ENCODE measurements around the gene MAPKAP1. TPM values are rescaled to one million over a fixed set of nuclear protein-coding genes. Genes with fewer than 3 reads are reported as not detected.
"Not testable (repeated sequence)": the region's sequence is repeated elsewhere in the genome, so short reads cannot be mapped to it uniquely, and the experiment has no call there.

MAPKAP1 gene
- total RNA-seq, 1 donor from 2014 or later, result 127 TPM

- Histone ChIP-seq H3K4me1 (peaks cover 9% of the 10 kb centered on the region), H3K4me3 (no peak overlapping the region), H3K9me3 (replicated peaks) (no peaks in the 10 kb centered on the region), H3K27me3 (ENCODE audit: low read depth) (no peaks in the 10 kb centered on the region), H3K27ac (replicated peaks) (no peak overlapping the region), H3K36me3 (peaks cover 5% of the 10 kb centered on the region)
- DNase-seq, result no peak
- intact Hi-C loops (cut with micrococcal nuclease), result no loop called here
- TF ChIP-seq, protein P1, sequence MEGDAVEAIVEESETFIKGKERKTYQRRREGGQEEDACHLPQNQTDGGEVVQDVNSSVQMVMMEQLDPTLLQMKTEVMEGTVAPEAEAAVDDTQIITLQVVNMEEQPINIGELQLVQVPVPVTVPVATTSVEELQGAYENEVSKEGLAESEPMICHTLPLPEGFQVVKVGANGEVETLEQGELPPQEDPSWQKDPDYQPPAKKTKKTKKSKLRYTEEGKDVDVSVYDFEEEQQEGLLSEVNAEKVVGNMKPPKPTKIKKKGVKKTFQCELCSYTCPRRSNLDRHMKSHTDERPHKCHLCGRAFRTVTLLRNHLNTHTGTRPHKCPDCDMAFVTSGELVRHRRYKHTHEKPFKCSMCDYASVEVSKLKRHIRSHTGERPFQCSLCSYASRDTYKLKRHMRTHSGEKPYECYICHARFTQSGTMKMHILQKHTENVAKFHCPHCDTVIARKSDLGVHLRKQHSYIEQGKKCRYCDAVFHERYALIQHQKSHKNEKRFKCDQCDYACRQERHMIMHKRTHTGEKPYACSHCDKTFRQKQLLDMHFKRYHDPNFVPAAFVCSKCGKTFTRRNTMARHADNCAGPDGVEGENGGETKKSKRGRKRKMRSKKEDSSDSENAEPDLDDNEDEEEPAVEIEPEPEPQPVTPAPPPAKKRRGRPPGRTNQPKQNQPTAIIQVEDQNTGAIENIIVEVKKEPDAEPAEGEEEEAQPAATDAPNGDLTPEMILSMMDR (IDR thresholded peaks at IDR 0.05; ENCODE audit: borderline replicate concordance), result no peak
Measured at GRCh38 chr9:125579030-125579932, 127.7 kb downstream of the MAPKAP1 start.

DNA sequence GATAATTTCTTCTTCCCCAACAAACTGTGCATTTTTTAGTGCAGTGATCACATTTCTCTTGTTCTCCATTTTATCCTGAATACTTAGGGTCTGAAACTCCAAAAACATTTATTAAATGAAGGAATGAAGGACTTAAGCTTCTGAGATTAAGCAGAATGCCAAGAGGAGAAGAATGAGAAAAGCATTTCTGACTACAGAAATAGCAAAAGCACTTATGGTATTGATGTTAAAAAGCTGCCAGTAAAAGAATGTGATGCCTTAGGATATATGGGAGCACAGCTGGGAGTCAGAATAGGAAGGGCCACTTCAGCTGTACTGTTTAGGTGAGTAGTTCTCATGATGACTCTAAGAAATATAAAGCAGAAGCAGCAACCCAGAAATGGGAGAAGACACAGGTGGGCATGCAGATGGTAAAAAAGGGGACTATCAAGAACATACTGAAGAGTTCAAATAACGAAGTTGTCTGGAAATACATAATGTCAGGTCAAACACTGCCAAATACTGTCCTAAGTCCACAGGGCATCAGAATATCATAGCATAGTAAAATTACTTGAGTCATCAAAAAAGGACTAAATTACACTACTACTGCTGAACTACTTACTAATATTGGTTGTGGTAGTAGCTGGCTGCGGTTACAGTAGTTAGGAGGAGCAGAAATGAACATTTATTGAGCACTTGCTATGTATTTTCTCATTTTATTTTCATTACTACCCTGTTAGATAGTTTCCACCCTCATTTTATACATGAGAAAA, 132.7 kb downstream of the MAPKAP1 start:
- peaks cover 15% of the 10 kb centered on the region for H3K4me1 ChIP-seq
- TF ChIP-seq, protein P1 (IDR thresholded peaks at IDR 0.05; ENCODE audit: borderline replicate concordance), result no peak
- intact Hi-C loops (cut with micrococcal nuclease), result no loop called here
- no peak overlapping the region for H3K27ac ChIP-seq (replicated peaks)
- DNase-seq, result no peak
- H3K27me3 ChIP-seq (ENCODE audit: low read depth), result no peaks in the 10 kb centered on the region
- no peak overlapping the region for H3K4me3 ChIP-seq
- H3K9me3 ChIP-seq (replicated peaks), result peaks cover 16% of the 10 kb centered on the region
- H3K36me3 ChIP-seq, result no peaks in the 10 kb centered on the region

DNA sequence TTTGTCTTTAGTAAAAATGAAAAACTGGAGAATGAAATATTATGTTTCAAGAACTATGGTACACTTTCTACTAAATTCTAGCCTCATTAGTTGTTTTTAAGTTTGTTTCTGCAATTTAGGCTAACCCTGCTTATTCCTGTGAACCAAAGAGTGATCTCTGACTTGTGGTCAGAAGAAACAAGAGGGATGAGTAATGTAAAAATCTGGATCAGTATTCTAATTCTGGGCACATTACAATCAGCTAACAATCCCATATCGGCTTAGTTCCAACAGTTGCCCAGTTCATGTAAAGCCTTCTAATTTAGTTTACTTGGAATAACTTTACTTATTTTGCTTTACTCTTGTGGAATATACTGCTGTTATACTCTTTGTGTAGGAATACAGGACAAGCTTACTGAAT, 134.5 kb downstream of the MAPKAP1 start:
- DNase-seq; intact Hi-C loops (cut with micrococcal nuclease); H3K36me3 ChIP-seq; H3K4me3 ChIP-seq; H3K27ac ChIP-seq (replicated peaks); H3K27me3 ChIP-seq (ENCODE audit: low read depth): not testable (repeated sequence)
- Histone ChIP-seq H3K9me3 (replicated peaks) (peaks cover 16% of the 10 kb centered on the region), H3K4me1 (peaks cover 18% of the 10 kb centered on the region)

DNA sequence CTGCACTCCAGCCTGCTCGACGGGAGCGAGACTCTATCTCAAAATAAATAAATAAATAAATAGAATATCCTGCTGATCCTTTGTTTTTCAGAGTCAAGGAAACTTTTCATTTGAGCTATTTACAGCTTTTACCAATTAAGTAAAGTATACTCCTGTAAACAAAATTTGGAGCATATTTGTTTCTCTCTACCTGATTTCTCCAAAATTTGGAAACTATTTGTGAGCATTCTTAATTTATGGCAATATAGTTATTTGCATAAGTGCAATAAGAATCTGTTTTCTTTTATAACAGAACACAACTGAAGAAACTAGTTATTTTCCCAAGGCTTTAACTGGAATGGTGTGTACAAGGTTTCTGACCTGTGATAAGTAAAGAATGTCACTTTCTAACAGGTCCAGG, 135.2 kb downstream of the MAPKAP1 start:
- H3K36me3 ChIP-seq; intact Hi-C loops (cut with micrococcal nuclease); DNase-seq; H3K4me3 ChIP-seq; H3K27me3 ChIP-seq (ENCODE audit: low read depth); H3K27ac ChIP-seq (replicated peaks): not testable (repeated sequence)
- peaks cover 16% of the 10 kb centered on the region for H3K9me3 ChIP-seq (replicated peaks)
- H3K4me1 ChIP-seq, result peaks cover 18% of the 10 kb centered on the region

DNA sequence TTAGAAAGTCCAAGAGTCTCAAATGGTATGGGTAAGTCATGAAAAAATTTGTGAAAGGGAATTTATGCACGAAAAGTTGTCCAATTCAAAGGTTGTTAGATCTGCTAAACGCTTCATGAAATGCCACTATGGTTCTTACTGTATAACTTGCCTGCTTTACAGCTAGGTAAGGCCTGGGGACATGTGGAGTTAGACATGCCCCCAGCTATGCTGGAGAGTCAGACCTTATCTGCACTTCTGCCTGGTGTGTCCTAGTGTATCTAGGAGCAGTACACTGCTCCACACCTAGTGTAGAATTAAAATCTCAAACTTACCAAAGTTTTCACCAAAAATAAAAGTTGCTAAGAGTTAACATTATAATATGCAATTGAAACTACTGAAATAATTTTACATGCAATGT, 136.8 kb downstream of the MAPKAP1 start:
- no peak for DNase-seq
- H3K27ac ChIP-seq (replicated peaks), result no peak overlapping the region
- H3K36me3 ChIP-seq, result no peaks in the 10 kb centered on the region
- no peaks in the 10 kb centered on the region for H3K27me3 ChIP-seq (ENCODE audit: low read depth)
- H3K4me1 ChIP-seq, result peaks cover 18% of the 10 kb centered on the region
- peaks cover 16% of the 10 kb centered on the region for H3K9me3 ChIP-seq (replicated peaks)
- TF ChIP-seq, protein P1 (IDR thresholded peaks at IDR 0.05; ENCODE audit: borderline replicate concordance), result no peak
- no peak overlapping the region for H3K4me3 ChIP-seq
- intact Hi-C loops (cut with micrococcal nuclease), result no loop called here

DNA sequence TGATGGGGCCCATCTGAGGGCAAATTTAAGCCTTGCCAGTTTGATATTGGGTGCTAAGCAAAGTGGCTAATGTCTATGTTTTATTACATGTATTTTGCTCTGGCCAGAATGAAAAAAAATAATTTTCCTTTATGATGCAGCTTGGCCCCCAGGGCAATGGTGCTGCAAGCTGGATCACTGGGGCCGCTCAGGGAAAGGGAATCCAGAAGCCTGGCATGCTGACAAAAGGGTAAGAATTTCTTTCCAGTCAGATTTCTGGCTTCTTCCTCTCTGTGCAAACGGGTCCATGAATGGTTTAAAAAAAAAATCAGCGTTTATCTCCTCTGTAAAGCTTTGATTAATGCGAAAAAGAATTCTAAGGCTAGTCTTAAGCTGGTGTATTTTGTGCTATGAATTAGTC, 138.4 kb downstream of the MAPKAP1 start:
- Histone ChIP-seq H3K9me3 (replicated peaks) (peaks cover 16% of the 10 kb centered on the region), H3K27me3 (ENCODE audit: low read depth) (no peaks in the 10 kb centered on the region), H3K27ac (replicated peaks) (no peak overlapping the region), H3K36me3 (no peaks in the 10 kb centered on the region), H3K4me1 (peaks cover 18% of the 10 kb centered on the region), H3K4me3 (no peak overlapping the region)
- intact Hi-C loops (cut with micrococcal nuclease), result no loop called here
- TF ChIP-seq, protein P1 (IDR thresholded peaks at IDR 0.05; ENCODE audit: borderline replicate concordance), result no peak
- DNase-seq, result no peak

- intact Hi-C loops (cut with micrococcal nuclease); H3K4me3 ChIP-seq; H3K27me3 ChIP-seq (ENCODE audit: low read depth); H3K36me3 ChIP-seq; H3K27ac ChIP-seq (replicated peaks); DNase-seq; H3K9me3 ChIP-seq (replicated peaks): not testable (repeated sequence)
- peaks cover 11% of the 10 kb centered on the region for H3K4me1 ChIP-seq
Measured at GRCh38 chr9:125566051-125566450, 141.0 kb downstream of the MAPKAP1 start.

All from left ventricle myocardium inferior (tissue), 1 donor.